ENCODE data around the gene MTMR2.
"Not testable (repeated sequence)": the region's sequence is repeated elsewhere in the genome, so short reads cannot be mapped to it uniquely, and the experiment has no call there.

Gene MTMR2

GRCh38 chr11:95829580-95830259 lies 94.2 kb downstream of the MTMR2 start:
- Histone ChIP-seq H3K9me3 (ENCODE audit: severe bottlenecking) (no peaks in the 10 kb centered on the region), H3K27ac (no peak overlapping the region), H3K4me3 (ENCODE audit: low read depth, low read length) (no peak overlapping the region), H3K27me3 (ENCODE audit: insufficient read depth, low read depth, severe bottlenecking) (no peaks in the 10 kb centered on the region), H3K36me3 (peaks cover 63% of the 10 kb centered on the region)
- TF ChIP-seq, protein P1, sequence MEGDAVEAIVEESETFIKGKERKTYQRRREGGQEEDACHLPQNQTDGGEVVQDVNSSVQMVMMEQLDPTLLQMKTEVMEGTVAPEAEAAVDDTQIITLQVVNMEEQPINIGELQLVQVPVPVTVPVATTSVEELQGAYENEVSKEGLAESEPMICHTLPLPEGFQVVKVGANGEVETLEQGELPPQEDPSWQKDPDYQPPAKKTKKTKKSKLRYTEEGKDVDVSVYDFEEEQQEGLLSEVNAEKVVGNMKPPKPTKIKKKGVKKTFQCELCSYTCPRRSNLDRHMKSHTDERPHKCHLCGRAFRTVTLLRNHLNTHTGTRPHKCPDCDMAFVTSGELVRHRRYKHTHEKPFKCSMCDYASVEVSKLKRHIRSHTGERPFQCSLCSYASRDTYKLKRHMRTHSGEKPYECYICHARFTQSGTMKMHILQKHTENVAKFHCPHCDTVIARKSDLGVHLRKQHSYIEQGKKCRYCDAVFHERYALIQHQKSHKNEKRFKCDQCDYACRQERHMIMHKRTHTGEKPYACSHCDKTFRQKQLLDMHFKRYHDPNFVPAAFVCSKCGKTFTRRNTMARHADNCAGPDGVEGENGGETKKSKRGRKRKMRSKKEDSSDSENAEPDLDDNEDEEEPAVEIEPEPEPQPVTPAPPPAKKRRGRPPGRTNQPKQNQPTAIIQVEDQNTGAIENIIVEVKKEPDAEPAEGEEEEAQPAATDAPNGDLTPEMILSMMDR (IDR thresholded peaks at IDR 0.05; ENCODE audit: low read depth, low read length): no peak
- no peak for DNase-seq

DNA sequence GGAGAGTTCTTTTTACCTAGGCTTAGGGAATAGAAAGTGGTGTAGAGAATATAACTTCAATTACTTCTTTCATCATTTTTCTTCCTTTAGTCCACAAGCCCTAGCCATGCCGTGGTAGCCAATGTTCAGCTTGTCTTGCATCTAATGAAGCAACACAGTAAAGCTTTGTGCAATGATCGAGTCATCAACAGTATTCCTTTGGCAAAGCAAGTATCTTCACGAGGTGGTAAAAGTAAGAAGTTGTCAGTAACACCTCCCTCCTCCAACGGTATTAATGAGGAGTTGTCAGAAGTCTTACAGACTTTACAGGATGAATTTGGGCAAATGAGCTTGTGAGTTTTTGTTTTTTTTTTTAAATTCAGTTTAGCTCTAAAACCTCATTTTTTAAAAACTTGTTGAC lies 96.2 kb downstream of the MTMR2 start:
- TF ChIP-seq, protein P1 (IDR thresholded peaks at IDR 0.05; ENCODE audit: low read depth, low read length): no peak
- no peaks in the 10 kb centered on the region for H3K9me3 ChIP-seq (ENCODE audit: severe bottlenecking)
- H3K27me3 ChIP-seq (ENCODE audit: insufficient read depth, low read depth, severe bottlenecking): no peaks in the 10 kb centered on the region
- DNase-seq: no peak
- peaks cover 50% of the 10 kb centered on the region for H3K36me3 ChIP-seq
- no peak overlapping the region for H3K27ac ChIP-seq
- no peak overlapping the region for H3K4me3 ChIP-seq (ENCODE audit: low read depth, low read length)

- no peak overlapping the region for H3K27ac ChIP-seq
These were observed 102.3 kb downstream of the MTMR2 start for GRCh38 chr11:95821640-95822039.

DNA sequence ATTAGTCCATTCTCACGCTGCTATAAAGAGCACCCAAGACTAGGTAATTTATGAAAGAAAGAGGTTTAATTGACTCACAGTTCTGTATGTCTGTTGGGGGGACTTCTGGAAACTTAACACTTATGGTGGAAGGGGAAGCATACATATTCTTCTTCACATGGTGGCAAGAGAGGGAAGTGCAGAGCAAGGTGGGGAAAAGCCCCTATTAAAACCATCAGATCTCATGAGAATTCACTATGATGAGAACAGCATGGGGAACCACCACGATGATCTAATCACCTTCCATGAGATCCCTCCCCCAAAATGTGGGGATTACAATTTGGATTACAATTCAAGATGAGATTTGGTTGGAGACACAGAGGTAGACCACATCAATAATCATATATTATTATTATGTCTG lies 107.9 kb downstream of the MTMR2 start:
- TF ChIP-seq, protein P1 (IDR thresholded peaks at IDR 0.05; ENCODE audit: low read depth, low read length): no peak
- Histone ChIP-seq H3K27ac (no peak overlapping the region), H3K9me3 (ENCODE audit: severe bottlenecking) (no peaks in the 10 kb centered on the region), H3K27me3 (ENCODE audit: insufficient read depth, low read depth, severe bottlenecking) (no peaks in the 10 kb centered on the region), H3K36me3 (peaks cover 32% of the 10 kb centered on the region), H3K4me3 (ENCODE audit: low read depth, low read length) (no peak overlapping the region)
- no peak for DNase-seq

More at GRCh38 chr11:95821640-95822039, 102.3 kb downstream of the MTMR2 start:
- Histone ChIP-seq H3K27me3 (ENCODE audit: insufficient read depth, low read depth, severe bottlenecking) (no peaks in the 10 kb centered on the region), H3K9me3 (ENCODE audit: severe bottlenecking) (no peaks in the 10 kb centered on the region), H3K36me3 (peaks cover 40% of the 10 kb centered on the region), H3K4me3 (ENCODE audit: low read depth, low read length) (no peak overlapping the region)
- TF ChIP-seq, protein P1 (IDR thresholded peaks at IDR 0.05; ENCODE audit: low read depth, low read length): no peak
- DNase-seq: no peak

GRCh38 chr11:95811052-95811451 lies 112.9 kb downstream of the MTMR2 start:
- H3K4me3 ChIP-seq (ENCODE audit: low read depth, low read length); H3K27me3 ChIP-seq (ENCODE audit: insufficient read depth, low read depth, severe bottlenecking); H3K27ac ChIP-seq; DNase-seq; H3K9me3 ChIP-seq (ENCODE audit: severe bottlenecking): not testable (repeated sequence)
- H3K36me3 ChIP-seq: peaks cover 22% of the 10 kb centered on the region

DNA sequence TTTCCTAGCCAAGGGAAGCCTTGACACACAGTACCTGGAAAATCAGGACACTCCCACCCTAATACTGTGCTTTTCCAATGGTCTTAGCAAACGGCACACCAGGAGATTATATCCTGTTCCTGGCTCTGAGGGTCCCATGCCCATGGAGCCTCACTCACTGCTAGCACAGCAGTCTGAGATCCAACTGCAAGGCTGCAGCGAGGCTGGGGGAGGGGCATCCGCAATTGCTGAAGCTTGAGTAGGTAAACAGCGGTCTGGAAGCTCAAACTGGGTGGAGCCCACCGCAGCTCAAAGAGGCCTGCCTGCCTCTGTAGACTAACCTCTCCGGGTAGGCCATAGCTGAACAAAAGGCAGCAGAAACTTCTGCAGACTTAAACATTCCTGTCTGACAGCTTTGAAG lies 117.4 kb downstream of the MTMR2 start:
- H3K27me3 ChIP-seq (ENCODE audit: insufficient read depth, low read depth, severe bottlenecking): not testable (repeated sequence)
- peaks cover 42% of the 10 kb centered on the region for H3K36me3 ChIP-seq

DNA sequence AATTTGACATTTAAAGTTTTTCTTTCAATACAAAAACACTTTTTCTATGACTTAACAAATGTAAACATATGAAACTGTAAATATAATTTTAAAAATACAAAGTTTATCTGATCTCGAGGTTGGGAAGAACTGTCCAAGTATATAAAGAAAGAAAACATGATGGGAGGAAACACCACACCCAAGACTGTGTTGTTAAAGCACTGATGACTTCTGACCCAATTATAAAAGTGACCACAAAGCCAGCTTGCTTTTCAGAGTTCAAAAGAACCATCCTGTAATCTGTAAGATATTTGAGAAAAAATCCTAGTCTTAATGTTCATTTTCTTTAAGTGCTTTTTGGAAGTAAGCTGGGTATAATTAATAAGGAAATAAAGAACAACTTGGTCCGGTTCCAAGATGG lies 118.0 kb downstream of the MTMR2 start:
- H3K36me3 ChIP-seq: peaks cover 44% of the 10 kb centered on the region
- H3K9me3 ChIP-seq (ENCODE audit: severe bottlenecking): peaks cover 2% of the 10 kb centered on the region
- no peaks in the 10 kb centered on the region for H3K27me3 ChIP-seq (ENCODE audit: insufficient read depth, low read depth, severe bottlenecking)

More for the DNA sequence above, 117.4 kb downstream of the MTMR2 start:
- not testable (repeated sequence) for H3K27ac ChIP-seq; H3K4me3 ChIP-seq (ENCODE audit: low read depth, low read length); DNase-seq; H3K9me3 ChIP-seq (ENCODE audit: severe bottlenecking)

More for the DNA sequence above, 118.0 kb downstream of the MTMR2 start:
- no peak for DNase-seq
- TF ChIP-seq, protein P1 (IDR thresholded peaks at IDR 0.05; ENCODE audit: low read depth, low read length): no peak
- no peak overlapping the region for H3K27ac ChIP-seq
- H3K4me3 ChIP-seq (ENCODE audit: low read depth, low read length): no peak overlapping the region
